Measurements from ENCODE around the gene ZBTB2.
A peak's percentile ranks its signal among the peaks of the same experiment; 100 is the strongest.
"Not testable (repeated sequence)": the region's sequence is repeated elsewhere in the genome, so short reads cannot be mapped to it uniquely, and the experiment has no call there.

The ZBTB2 gene

GRCh38 chr6:151409260-151409659, 17.9 kb upstream of the ZBTB2 start:
- in situ Hi-C loops (cut with HindIII; ENCODE audit: low pct_ligation_motif_present, low pct_unique_long_range_greater_than_20kb, low sequenced_read_pairs) = no loop called here
- DNase-seq = no peak

GRCh38 chr6:151408858-151409257, 17.5 kb upstream of the ZBTB2 start:
- in situ Hi-C loops (cut with HindIII; ENCODE audit: low pct_ligation_motif_present, low pct_unique_long_range_greater_than_20kb, low sequenced_read_pairs) = no loop called here
- DNase-seq = no peak

GRCh38 chr6:151403919-151404308, 12.6 kb upstream of the ZBTB2 start:
- in situ Hi-C loops (cut with HindIII; ENCODE audit: low pct_ligation_motif_present, low pct_unique_long_range_greater_than_20kb, low sequenced_read_pairs) = no loop called here
- no peak for DNase-seq

GRCh38 chr6:151402228-151402627, 10.9 kb upstream of the ZBTB2 start:
- DNase-seq = peak; percentile 39
- in situ Hi-C loops (cut with HindIII; ENCODE audit: low pct_ligation_motif_present, low pct_unique_long_range_greater_than_20kb, low sequenced_read_pairs) = no loop called here

- in situ Hi-C loops (cut with HindIII; ENCODE audit: low pct_ligation_motif_present, low pct_unique_long_range_greater_than_20kb, low sequenced_read_pairs) = no loop called here
- DNase-seq = no peak
These were observed 9.1 kb upstream of the ZBTB2 start for GRCh38 chr6:151400473-151400872.

GRCh38 chr6:151399679-151400078, 8.3 kb upstream of the ZBTB2 start:
- in situ Hi-C loops (cut with HindIII; ENCODE audit: low pct_ligation_motif_present, low pct_unique_long_range_greater_than_20kb, low sequenced_read_pairs) = no loop called here
- DNase-seq = no peak

- DNase-seq = no peak
- in situ Hi-C loops (cut with HindIII; ENCODE audit: low pct_ligation_motif_present, low pct_unique_long_range_greater_than_20kb, low sequenced_read_pairs) = no loop called here
These were observed 2.1 kb upstream of the ZBTB2 start for GRCh38 chr6:151393410-151393809.

GRCh38 chr6:151392427-151392826, 1.1 kb upstream of the ZBTB2 start:
- DNase-seq = no peak
- in situ Hi-C loops (cut with HindIII; ENCODE audit: low pct_ligation_motif_present, low pct_unique_long_range_greater_than_20kb, low sequenced_read_pairs) = no loop called here

- in situ Hi-C loops (cut with HindIII; ENCODE audit: low pct_ligation_motif_present, low pct_unique_long_range_greater_than_20kb, low sequenced_read_pairs) = no loop called here
- DNase-seq = peak; percentile 69
These were observed 398 bp downstream of the ZBTB2 start for GRCh38 chr6:151390851-151391470.

GRCh38 chr6:151390276-151390850, 996 bp downstream of the ZBTB2 start:
- peak; percentile 97 for DNase-seq
- in situ Hi-C loops (cut with HindIII; ENCODE audit: low pct_ligation_motif_present, low pct_unique_long_range_greater_than_20kb, low sequenced_read_pairs) = no loop called here

- in situ Hi-C loops (cut with HindIII; ENCODE audit: low pct_ligation_motif_present, low pct_unique_long_range_greater_than_20kb, low sequenced_read_pairs) = no loop called here
- DNase-seq = peak; percentile 53
These were observed 1.6 kb downstream of the ZBTB2 start for GRCh38 chr6:151389618-151390275.

GRCh38 chr6:151388997-151389617, 2.3 kb downstream of the ZBTB2 start:
- DNase-seq = no peak
- in situ Hi-C loops (cut with HindIII; ENCODE audit: low pct_ligation_motif_present, low pct_unique_long_range_greater_than_20kb, low sequenced_read_pairs) = no loop called here

GRCh38 chr6:151388236-151388635, 3.1 kb downstream of the ZBTB2 start:
- DNase-seq = no peak
- in situ Hi-C loops (cut with HindIII; ENCODE audit: low pct_ligation_motif_present, low pct_unique_long_range_greater_than_20kb, low sequenced_read_pairs) = no loop called here

- in situ Hi-C loops (cut with HindIII; ENCODE audit: low pct_ligation_motif_present, low pct_unique_long_range_greater_than_20kb, low sequenced_read_pairs) = no loop called here
- no peak for DNase-seq
These were observed 4.0 kb downstream of the ZBTB2 start for GRCh38 chr6:151387175-151387970.

GRCh38 chr6:151385177-151385576, 6.2 kb downstream of the ZBTB2 start:
- in situ Hi-C loops (cut with HindIII; ENCODE audit: low pct_ligation_motif_present, low pct_unique_long_range_greater_than_20kb, low sequenced_read_pairs) = no loop called here
- DNase-seq = no peak

- DNase-seq = no peak
- in situ Hi-C loops (cut with HindIII; ENCODE audit: low pct_ligation_motif_present, low pct_unique_long_range_greater_than_20kb, low sequenced_read_pairs) = no loop called here
These were observed 7.2 kb downstream of the ZBTB2 start for GRCh38 chr6:151384151-151384550.

- in situ Hi-C loops (cut with HindIII; ENCODE audit: low pct_ligation_motif_present, low pct_unique_long_range_greater_than_20kb, low sequenced_read_pairs); DNase-seq: not testable (repeated sequence)
These were observed 8.7 kb downstream of the ZBTB2 start for GRCh38 chr6:151382631-151383030.

- no peak for DNase-seq
- in situ Hi-C loops (cut with HindIII; ENCODE audit: low pct_ligation_motif_present, low pct_unique_long_range_greater_than_20kb, low sequenced_read_pairs) = no loop called here
These were observed 9.6 kb downstream of the ZBTB2 start for GRCh38 chr6:151381722-151382121.

- no peak for DNase-seq
- in situ Hi-C loops (cut with HindIII; ENCODE audit: low pct_ligation_motif_present, low pct_unique_long_range_greater_than_20kb, low sequenced_read_pairs) = no loop called here
These were observed 10.5 kb downstream of the ZBTB2 start for GRCh38 chr6:151380848-151381205.

All from ACHN (cell line).